HCT116 (cell line): ENCODE results near the gene SYMPK. TPM values are rescaled to one million over a fixed set of nuclear protein-coding genes. Genes with fewer than 3 reads are reported as not detected.

Source experiments
- ATAC-seq: fragments of 200-7000 bp; cut with Tn5 transposase; 2 replicates; pipeline ENCODE4 v1.9.1; 2020; ENCODE audit warnings: mild to moderate bottlenecking, moderate library complexity
- BruUV-seq: library from RNA; stranded (reverse); fragments of 400-500 nt; replicated peaks from 2 replicates; lab custom pipeline; 2021; lab: Mats Ljungman, UMichigan
- CTCF ChIA-PET: fragments of 300-600 bp; sonication (Branson Sonifier 250); formaldehyde crosslinking; loops from one replicate; lab custom pipeline; 2021; ENCODE audit warnings: antibody characterized with exemption; lab: Charles Lee
- POLR2A ChIA-PET: fragments of 300-600, 350-600 bp; sonication (Branson Sonifier 250); formaldehyde crosslinking; loops from one replicate; lab custom pipeline; 2021; ENCODE audit warnings: antibody characterized with exemption; lab: Charles Lee
- RAD21 ChIA-PET, 2 experiments: fragments of 300-600 bp; sonication (Branson Sonifier 250); formaldehyde crosslinking; loops; one replicate each; lab custom pipeline; 2023; ENCODE audit warnings: low total read pairs in 2 of 2; ENCODE audit not compliant: uncharacterized antibody in 2 of 2, unreplicated experiment in 2 of 2, low non-redundant PET in 1 of 2; lab: Charles Lee
- DNase-seq: peaks from one replicate; pipeline ENCODE4 v3.0.0-alpha.2; 2010; ENCODE audit warnings: low read depth, low spot score
- H2AFZ ChIP-seq: fragments of 200-600 bp; shearing (Covaris generic), sonication (generic); 2 replicates; pipeline ENCODE4 v1.6.1; 2017; ENCODE audit warnings: low read depth, mixed run types, mixed read lengths, antibody characterized with exemption, low read length; ENCODE audit not compliant: poor library complexity, severe bottlenecking
- H3K27ac ChIP-seq: 2 replicates; pipeline ENCODE4 v1.5.1; 2012; ENCODE audit warnings: low read depth, low read length
- H3K27me3 ChIP-seq: fragments of 200-600 bp; sonication (generic); 2 replicates; pipeline ENCODE4 v1.6.1; 2016; ENCODE audit warnings: mixed run types, low read length, mixed read lengths; ENCODE audit not compliant: insufficient read depth
- H3K36me3 ChIP-seq, 2 experiments: fragments of 200-500 bp in 1 of 2; fragments of 200-600 bp in 1 of 2; sonication (Bioruptor generic) in 1 of 2; sonication (generic) in 1 of 2; 2 replicates each; pipeline versions ENCODE4 v1.5.1 to v1.6.1; 2014 to 2016; ENCODE audit warnings: low read length in 2 of 2, inconsistent platforms in 1 of 2, mixed read lengths in 1 of 2, mixed run types in 1 of 2; ENCODE audit not compliant: insufficient read depth in 2 of 2, control insufficient read depth in 1 of 2
- H3K4me1 ChIP-seq, 2 experiments: fragments of 200-600 bp in 1 of 2; sonication (generic) in 1 of 2; 2 replicates each; pipeline versions ENCODE4 v1.5.1 to v1.6.1; 2012 to 2017; ENCODE audit warnings: low read length in 2 of 2, inconsistent platforms in 1 of 2, mild to moderate bottlenecking in 1 of 2, mixed read lengths in 1 of 2, mixed run types in 1 of 2, moderate library complexity in 1 of 2; ENCODE audit not compliant: insufficient read depth in 2 of 2, control insufficient read depth in 1 of 2
- H3K4me2 ChIP-seq: fragments of 200-600 bp; sonication (generic); 2 replicates; pipeline ENCODE4 v1.6.1; 2017; ENCODE audit warnings: mixed run types, low read length, mixed read lengths
- H3K4me3 ChIP-seq, 2 experiments: fragments of 200-600 bp in 1 of 2; sonication (generic) in 1 of 2; replicated peaks in 1 of 2; 2 replicates each; pipeline ENCODE4 v1.5.1; 2011 to 2016; ENCODE audit warnings: low read length in 2 of 2, control low read depth in 1 of 2, low read depth in 1 of 2, mild to moderate bottlenecking in 1 of 2, mixed read lengths in 1 of 2, mixed run types in 1 of 2
- H3K79me2 ChIP-seq: fragments of 200-600 bp; sonication (generic); 2 replicates; pipeline ENCODE4 v1.6.1; 2017; ENCODE audit warnings: mild to moderate bottlenecking, mixed run types, low read length, moderate library complexity, mixed read lengths; ENCODE audit not compliant: insufficient read depth
- H3K9ac ChIP-seq: fragments of 200-600 bp; sonication (generic); 2 replicates; pipeline ENCODE4 v1.6.1; 2016; ENCODE audit warnings: low read length, mixed read lengths
- H3K9me2 ChIP-seq: fragments of 200-600 bp; sonication (generic), shearing (Covaris generic); 2 replicates; pipeline ENCODE4 v1.6.1; 2017; ENCODE audit warnings: mixed run types, mild to moderate bottlenecking, moderate library complexity; ENCODE audit not compliant: insufficient read depth
- H3K9me3 ChIP-seq, 2 experiments: fragments of 200-500 bp in 1 of 2; fragments of 200-600 bp in 1 of 2; sonication (Bioruptor generic) in 1 of 2; sonication (generic) in 1 of 2; 2 replicates each; pipeline ENCODE4 v1.6.1; 2014 to 2017; ENCODE audit warnings: low read length in 2 of 2, mixed read lengths in 2 of 2, inconsistent platforms in 1 of 2, low read depth in 1 of 2, mild to moderate bottlenecking in 1 of 2, mixed run types in 1 of 2, moderate library complexity in 1 of 2; ENCODE audit not compliant: control insufficient read depth in 1 of 2, insufficient read depth in 1 of 2
- H4K20me1 ChIP-seq: fragments of 200-600 bp; sonication (generic), shearing (Covaris generic); 2 replicates; pipeline ENCODE4 v1.6.1; 2017; ENCODE audit warnings: mixed run types, mild to moderate bottlenecking, moderate library complexity; ENCODE audit not compliant: insufficient read depth
- EGR1 ChIP-seq: IDR thresholded peaks from 2 replicates; pipeline ENCODE4 v1.6.1; 2012; ENCODE audit warnings: low read depth
- FOSL1 ChIP-seq: IDR thresholded peaks from 2 replicates; pipeline ENCODE4 v1.6.1; 2012; ENCODE audit warnings: low read depth
- POLR2A ChIP-seq: IDR thresholded peaks from 2 replicates; pipeline ENCODE4 v1.7.0; 2011; ENCODE audit warnings: borderline replicate concordance; ENCODE audit not compliant: insufficient read depth, insufficient read length; ENCODE audit errors: extremely low read depth
- RAD21 ChIP-seq: IDR thresholded peaks from 2 replicates; pipeline ENCODE4 v1.6.1; 2012; ENCODE audit warnings: low read depth, mild to moderate bottlenecking
- REST ChIP-seq: IDR thresholded peaks from 2 replicates; pipeline ENCODE4 v1.6.1; 2012; ENCODE audit warnings: low read depth
- SRF ChIP-seq: IDR thresholded peaks from 2 replicates; pipeline ENCODE4 v1.6.1; 2012; ENCODE audit warnings: low read depth
- YY1 ChIP-seq: IDR thresholded peaks from 2 replicates; pipeline ENCODE4 v1.6.1; 2011; ENCODE audit warnings: low read length, low read depth, moderate library complexity, mild to moderate bottlenecking; ENCODE audit not compliant: insufficient replicate concordance; ENCODE audit errors: extremely low read depth
- ZBTB33 ChIP-seq: IDR thresholded peaks from 2 replicates; pipeline ENCODE4 v1.6.1; 2011; ENCODE audit warnings: mild to moderate bottlenecking, low read length, moderate library complexity; ENCODE audit not compliant: insufficient replicate concordance; ENCODE audit errors: extremely low read depth
- ZNF274 ChIP-seq: fragments of 200-500 bp; sonication (Bioruptor generic); IDR thresholded peaks from 2 replicates; pipeline ENCODE4 v1.6.1; 2014; ENCODE audit warnings: mild to moderate bottlenecking, low read depth, low read length, inconsistent platforms
- intact Hi-C: fragments of 100-400 bp; cut with micrococcal nuclease; formaldehyde crosslinking; loops from 2 replicates; pipeline ENCODE4 v1.10.0; 2022
- total RNA-seq: library from RNA; stranded (reverse); gene quantifications from one replicate; pipeline ENCODE4 v1.2.1, GENCODE V29; 2021; ENCODE audit not compliant: unreplicated experiment

SYMPK gene
- total RNA-seq, 1 experiment from 2014 or later, result 117 TPM

- H3K36me3 ChIP-seq, result peaks cover 5 to 10% of the 10 kb centered on the region in 2 experiments; a peak in 3 of 4 replicates
These were observed 46.5 kb downstream of the SYMPK start for GRCh38 chr19:45816236-45817009.

More at GRCh38 chr19:45816236-45817009, 46.5 kb downstream of the SYMPK start:
- Histone ChIP-seq H3K9ac (no peak overlapping the region), H3K79me2 (no peaks in the 10 kb centered on the region), H3K4me3 (no peak overlapping the region), H2AFZ (no peak overlapping the region), H3K4me2 (no peak overlapping the region), H3K27ac (no peak overlapping the region), H3K9me3 (no peaks in the 10 kb centered on the region), H3K4me1 (peaks cover 3 to 11% of the 10 kb centered on the region in 2 experiments; a peak in 3 of 4 replicates), H4K20me1 (no peaks in the 10 kb centered on the region), H3K27me3 (no peaks in the 10 kb centered on the region), H3K9me2 (no peaks in the 10 kb centered on the region)
- RAD21 ChIA-PET, result interaction anchor here (0.6 to 0.7 kb wide), 5 partner anchors 16 to 98 kb away, joined by 3 to 6 read pairs (median 4); partner anchors contain the start of genes FOXA3 (in 1 of the 2) and SIX5 (in 1 of the 2)
- POLR2A ChIA-PET, result interaction anchor here (0.6 to 1.0 kb wide), 3 partner anchors 10 to 179 kb away, joined by 3 read pairs; partner anchors contain the start of gene CCDC61
- TF ChIP-seq REST (no peak), YY1 (no peak), RAD21 (no peak), POLR2A (no peak), ZNF274 (no peak), FOSL1 (no peak), SRF (no peak), EGR1 (no peak), ZBTB33 (no peak)
- BruUV-seq, result no TSS peak
- DNase-seq, result no peak
- CTCF ChIA-PET, result interaction anchor here (0.6 to 3.8 kb wide), 28 partner anchors 8 to 261 kb away, joined by 3 to 26 read pairs (median 5); partner anchors contain the start of genes DMPK, DMWD, FOXA3 and IRF2BP1
- intact Hi-C loops, result loop anchor here (1.0 kb wide), 2 partner anchors 67 to 261 kb away; no protein-coding TSS in a partner anchor
- no peak for ATAC-seq
